SK-N-SH (cell line): ENCODE data around the gene SHROOM2. TPM values are rescaled to one million over a fixed set of nuclear protein-coding genes. Genes with fewer than 3 reads are reported as not detected.

Experiments
- CTCF ChIA-PET: fragments of 300-600, 350-600 bp; formaldehyde crosslinking; extraction: SDS; loops from one replicate; lab custom pipeline; 2021; lab: Yijun Ruan, JAX
- POLR2A ChIA-PET: fragments of 350-600 bp; sonication (Branson Sonifier 250); formaldehyde crosslinking; extraction: SDS; loops from one replicate; lab custom pipeline; 2020; ENCODE audit warnings: antibody characterized with exemption, inconsistent platforms; lab: Yijun Ruan, JAX
- DNase-seq: peaks from one replicate; pipeline ENCODE4 v3.0.0; 2012
- H2AFZ ChIP-seq: fragments of 200-600 bp; sonication (generic); 2 replicates; pipeline ENCODE4 v1.8.1; 2016; ENCODE audit warnings: antibody characterized with exemption, mild to moderate bottlenecking, low read depth
- H3F3A ChIP-seq: fragments of 200-600 bp; sonication (generic); replicated peaks from 2 replicates; pipeline ENCODE3; 2016; ENCODE audit warnings: antibody characterized with exemption, mild to moderate bottlenecking; ENCODE audit not compliant: insufficient read depth
- H3K27ac ChIP-seq, 2 experiments: fragments of 200-500 bp in 1 of 2; fragments of 200-600 bp in 1 of 2; sonication (Bioruptor generic) in 1 of 2; sonication (generic), shearing (Covaris generic) in 1 of 2; 2 replicates each; pipeline versions ENCODE4 v1.5.1 to v1.6.1; 2014 to 2016; ENCODE audit warnings: low read depth in 2 of 2, inconsistent platforms in 1 of 2, low read length in 1 of 2, mild to moderate bottlenecking in 1 of 2, mixed read lengths in 1 of 2
- H3K27me3 ChIP-seq: fragments of 200-600 bp; sonication (generic), shearing (Covaris generic); 2 replicates; pipeline ENCODE4 v1.6.1; 2016; ENCODE audit warnings: mixed run types; ENCODE audit not compliant: insufficient read depth
- H3K36me3 ChIP-seq, 2 experiments: fragments of 200-500 bp in 1 of 2; fragments of 200-600 bp in 1 of 2; sonication (Bioruptor generic) in 1 of 2; sonication (generic) in 1 of 2; replicated peaks in 1 of 2; 2 replicates each; pipeline versions ENCODE3 to v1.5.1; 2014 to 2016; ENCODE audit warnings: low read length in 1 of 2, mild to moderate bottlenecking in 1 of 2; ENCODE audit not compliant: insufficient read depth in 2 of 2, control insufficient read depth in 1 of 2
- H3K4me1 ChIP-seq, 2 experiments: fragments of 200-500 bp in 1 of 2; fragments of 200-600 bp in 1 of 2; sonication (Bioruptor generic) in 1 of 2; sonication (generic), shearing (Covaris generic) in 1 of 2; 2 replicates each; pipeline versions ENCODE4 v1.5.1 to v1.6.1; 2014 to 2016; ENCODE audit warnings: low read depth in 1 of 2, low read length in 1 of 2, mixed run types in 1 of 2; ENCODE audit not compliant: insufficient read depth in 2 of 2, control insufficient read depth in 1 of 2
- H3K4me2 ChIP-seq: fragments of 200-600 bp; sonication (generic), shearing (Covaris generic); 2 replicates; pipeline ENCODE4 v1.6.1; 2017; ENCODE audit warnings: mixed run types
- H3K4me3 ChIP-seq, 2 experiments: fragments of 200-500 bp in 1 of 2; fragments of 200-600 bp in 1 of 2; sonication (Bioruptor generic) in 1 of 2; sonication (generic), shearing (Covaris generic) in 1 of 2; 2 replicates each; pipeline versions ENCODE4 v1.5.1 to v1.8.1; 2014 to 2016; ENCODE audit warnings: low read depth in 2 of 2, inconsistent platforms in 1 of 2, low read length in 1 of 2, mild to moderate bottlenecking in 1 of 2, mixed read lengths in 1 of 2, moderate library complexity in 1 of 2
- H3K79me2 ChIP-seq: fragments of 200-600 bp; sonication (generic); 2 replicates; pipeline ENCODE4 v1.8.1; 2017; ENCODE audit warnings: mild to moderate bottlenecking; ENCODE audit not compliant: insufficient read depth
- H3K9ac ChIP-seq: fragments of 200-600 bp; sonication (generic); 2 replicates; pipeline ENCODE4 v1.6.1; 2017; ENCODE audit warnings: mixed run types
- H3K9me2 ChIP-seq: fragments of 200-600 bp; sonication (generic); 2 replicates; pipeline ENCODE4 v1.6.1; 2017; ENCODE audit warnings: mixed run types
- H3K9me3 ChIP-seq: fragments of 200-600 bp; sonication (generic); 2 replicates; pipeline ENCODE4 v1.6.1; 2017; ENCODE audit warnings: mixed run types, mild to moderate bottlenecking, moderate library complexity
- H4K20me1 ChIP-seq: fragments of 200-600 bp; sonication (generic); 2 replicates; pipeline ENCODE4 v1.6.1; 2017; ENCODE audit warnings: mild to moderate bottlenecking, mixed run types; ENCODE audit not compliant: insufficient read depth
- EZH2phosphoT487 ChIP-seq: fragments of 200-600 bp; sonication (generic); IDR thresholded peaks from 2 replicates; pipeline ENCODE4 v1.6.1; 2017; ENCODE audit warnings: low read depth, mixed run types, mild to moderate bottlenecking, antibody characterized with exemption, moderate library complexity, borderline replicate concordance
- FOSL2 ChIP-seq: IDR thresholded peaks from 2 replicates; pipeline ENCODE4 v1.4.0; 2012; ENCODE audit warnings: low read depth, mild to moderate bottlenecking, moderate library complexity, borderline replicate concordance
- GABPA ChIP-seq: IDR thresholded peaks from 2 replicates; pipeline ENCODE4 v1.4.0; 2012; ENCODE audit warnings: low read depth, mild to moderate bottlenecking
- GATA2 ChIP-seq: sonication (generic); formaldehyde crosslinking; IDR thresholded peaks from 2 replicates; pipeline ENCODE4 v1.5.0; 2020; ENCODE audit warnings: mild to moderate bottlenecking, missing genetic modification reagents
- JUND ChIP-seq: IDR thresholded peaks from 2 replicates; pipeline ENCODE4 v1.4.0; 2012
- NRF1 ChIP-seq: IDR thresholded peaks from 2 replicates; pipeline ENCODE4 v1.6.1; 2012; ENCODE audit warnings: low read depth, mild to moderate bottlenecking, low read length
- POLR2AphosphoS5 ChIP-seq: IDR thresholded peaks from 2 replicates; pipeline ENCODE4 v1.6.1; 2012; ENCODE audit warnings: low read depth, low read length
- SIN3A ChIP-seq: IDR thresholded peaks from 2 replicates; pipeline ENCODE4 v1.6.1; 2012; ENCODE audit warnings: low read depth, mild to moderate bottlenecking, low read length, moderate library complexity, borderline replicate concordance
- SMC3 ChIP-seq: IDR thresholded peaks from 2 replicates; pipeline ENCODE4 v1.6.1; 2012; ENCODE audit warnings: low read depth, low read length, improper control_type of control experiment
- TAF1 ChIP-seq: IDR thresholded peaks from 2 replicates; pipeline ENCODE4 v1.6.1; 2012; ENCODE audit warnings: low read depth, mild to moderate bottlenecking, low read length, moderate library complexity, borderline replicate concordance
- YY1 ChIP-seq: IDR thresholded peaks from 2 replicates; pipeline ENCODE4 v1.4.0; 2012; ENCODE audit warnings: low read depth, mild to moderate bottlenecking
- WGBS: methylation state at CpG from one replicate; pipeline ENCODE4 v1.1.6; 2017; ENCODE audit warnings: low lambda C conversion rate; 5-methylcytosine and 5-hydroxymethylcytosine counted together
- polyA plus RNA-seq, 3 experiments: library from polyadenylated mRNA; depleted of rRNA; stranded (reverse); fragments of >200 nt; gene quantifications; 2 replicates each; pipeline ENCODE4 v1.2.3, GENCODE V29; 2012
- TF ChIP-seq, protein P1 (sequence below): fragments of 150-350 bp; IDR thresholded peaks from 2 replicates; pipeline ENCODE4 v1.6.1; 2016; ENCODE audit warnings: mild to moderate bottlenecking, low read depth, low read length
- TF ChIP-seq, protein P2 (sequence below): IDR thresholded peaks from 2 replicates; pipeline ENCODE4; 2012
- TF ChIP-seq, protein P3 (sequence below): fragments of 200-600 bp; sonication (generic); IDR thresholded peaks from 2 replicates; pipeline ENCODE4 v1.6.1; 2017; ENCODE audit warnings: antibody characterized with exemption, mild to moderate bottlenecking, moderate library complexity

Gene SHROOM2
- polyA plus RNA-seq, 1 of the 3 experiments (the other 2 are of a cell fraction) = not detected

DNA sequence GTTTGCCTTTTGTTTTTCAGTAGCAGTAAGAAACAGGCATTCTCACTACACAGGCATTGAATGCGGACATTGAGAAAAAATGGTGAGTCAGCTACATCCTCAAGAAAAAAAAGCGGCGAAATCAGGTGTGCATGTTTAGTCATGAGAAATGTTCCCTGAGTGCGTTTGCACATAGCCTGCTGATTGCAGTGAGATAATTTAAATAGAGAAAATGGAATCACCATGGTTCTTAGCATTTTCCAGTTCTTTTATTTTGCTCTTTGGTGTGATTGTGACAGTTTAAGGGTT is 126.9 kb downstream of the SHROOM2 start (continued):
- TF ChIP-seq, protein P1, sequence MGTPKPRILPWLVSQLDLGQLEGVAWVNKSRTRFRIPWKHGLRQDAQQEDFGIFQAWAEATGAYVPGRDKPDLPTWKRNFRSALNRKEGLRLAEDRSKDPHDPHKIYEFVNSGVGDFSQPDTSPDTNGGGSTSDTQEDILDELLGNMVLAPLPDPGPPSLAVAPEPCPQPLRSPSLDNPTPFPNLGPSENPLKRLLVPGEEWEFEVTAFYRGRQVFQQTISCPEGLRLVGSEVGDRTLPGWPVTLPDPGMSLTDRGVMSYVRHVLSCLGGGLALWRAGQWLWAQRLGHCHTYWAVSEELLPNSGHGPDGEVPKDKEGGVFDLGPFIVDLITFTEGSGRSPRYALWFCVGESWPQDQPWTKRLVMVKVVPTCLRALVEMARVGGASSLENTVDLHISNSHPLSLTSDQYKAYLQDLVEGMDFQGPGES = no peak
- TF ChIP-seq, protein P2, sequence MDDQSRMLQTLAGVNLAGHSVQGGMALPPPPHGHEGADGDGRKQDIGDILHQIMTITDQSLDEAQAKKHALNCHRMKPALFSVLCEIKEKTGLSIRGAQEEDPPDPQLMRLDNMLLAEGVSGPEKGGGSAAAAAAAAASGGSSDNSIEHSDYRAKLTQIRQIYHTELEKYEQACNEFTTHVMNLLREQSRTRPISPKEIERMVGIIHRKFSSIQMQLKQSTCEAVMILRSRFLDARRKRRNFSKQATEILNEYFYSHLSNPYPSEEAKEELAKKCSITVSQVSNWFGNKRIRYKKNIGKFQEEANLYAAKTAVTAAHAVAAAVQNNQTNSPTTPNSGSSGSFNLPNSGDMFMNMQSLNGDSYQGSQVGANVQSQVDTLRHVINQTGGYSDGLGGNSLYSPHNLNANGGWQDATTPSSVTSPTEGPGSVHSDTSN = no peak
- TF ChIP-seq SMC3 (no peak), JUND (no peak), SIN3A (no peak), EZH2phosphoT487 (no peak)
- TF ChIP-seq, protein P3, sequence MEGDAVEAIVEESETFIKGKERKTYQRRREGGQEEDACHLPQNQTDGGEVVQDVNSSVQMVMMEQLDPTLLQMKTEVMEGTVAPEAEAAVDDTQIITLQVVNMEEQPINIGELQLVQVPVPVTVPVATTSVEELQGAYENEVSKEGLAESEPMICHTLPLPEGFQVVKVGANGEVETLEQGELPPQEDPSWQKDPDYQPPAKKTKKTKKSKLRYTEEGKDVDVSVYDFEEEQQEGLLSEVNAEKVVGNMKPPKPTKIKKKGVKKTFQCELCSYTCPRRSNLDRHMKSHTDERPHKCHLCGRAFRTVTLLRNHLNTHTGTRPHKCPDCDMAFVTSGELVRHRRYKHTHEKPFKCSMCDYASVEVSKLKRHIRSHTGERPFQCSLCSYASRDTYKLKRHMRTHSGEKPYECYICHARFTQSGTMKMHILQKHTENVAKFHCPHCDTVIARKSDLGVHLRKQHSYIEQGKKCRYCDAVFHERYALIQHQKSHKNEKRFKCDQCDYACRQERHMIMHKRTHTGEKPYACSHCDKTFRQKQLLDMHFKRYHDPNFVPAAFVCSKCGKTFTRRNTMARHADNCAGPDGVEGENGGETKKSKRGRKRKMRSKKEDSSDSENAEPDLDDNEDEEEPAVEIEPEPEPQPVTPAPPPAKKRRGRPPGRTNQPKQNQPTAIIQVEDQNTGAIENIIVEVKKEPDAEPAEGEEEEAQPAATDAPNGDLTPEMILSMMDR = no peak

DNA sequence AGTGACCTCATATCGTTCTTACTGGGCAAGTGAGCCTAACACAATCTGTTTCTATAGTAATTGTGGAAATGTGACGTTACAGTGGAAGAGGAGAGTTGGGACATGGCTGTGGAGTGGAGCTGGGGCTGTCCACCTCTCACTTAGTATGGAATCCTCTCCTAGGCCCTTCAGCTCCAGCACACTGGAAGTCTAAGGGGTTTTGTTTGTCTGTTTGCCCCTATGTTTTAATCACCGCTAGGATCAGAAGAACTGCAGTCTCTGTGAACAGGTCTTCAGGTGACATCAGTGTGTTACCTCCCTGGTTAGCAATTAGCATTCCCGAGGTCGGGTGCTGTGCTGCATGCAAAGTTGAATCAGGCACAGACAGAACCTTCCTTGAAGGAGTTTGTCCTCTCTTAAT is 131.6 kb downstream of the SHROOM2 start:
- Histone ChIP-seq H3K36me3 (no peaks in the 10 kb centered on the region), H3K9me2 (no peaks in the 10 kb centered on the region), H3K27ac (no peak overlapping the region), H3K27me3 (no peaks in the 10 kb centered on the region; the same call in 1 of the 2 replicates), H3K79me2 (no peaks in the 10 kb centered on the region), H3K9me3 (no peaks in the 10 kb centered on the region), H3F3A (no peaks in the 10 kb centered on the region), H3K4me1 (no peaks in the 10 kb centered on the region), H3K9ac (no peak overlapping the region), H3K4me2 (no peak overlapping the region), H4K20me1 (no peaks in the 10 kb centered on the region), H2AFZ (no peak overlapping the region), H3K4me3 (no peak overlapping the region)
- TF ChIP-seq GATA2 (no peak), JUND (no peak), GABPA (no peak), YY1 (no peak), POLR2AphosphoS5 (no peak), FOSL2 (no peak), TAF1 (no peak), NRF1 (no peak)
- WGBS = 23% methylated on average over 5 of the region's 5 CpGs
- ChIA-PET POLR2A (no interaction called here), CTCF (interaction anchor here (1.0 kb wide), 1 partner anchor 202 kb away, joined by 4 read pairs; no protein-coding TSS in a partner anchor)
- DNase-seq = no peak
